GM23248 (cell line): ENCODE results near the gene TEPSIN. TPM values are rescaled to one million over a fixed set of nuclear protein-coding genes. Genes with fewer than 3 reads are reported as not detected.

Experiments used
- DNase-seq: peaks from one replicate; pipeline ENCODE4 v3.0.0-alpha.2; 2015
- H2AFZ ChIP-seq: fragments of 200-600 bp; sonication (generic); 2 replicates; pipeline ENCODE4 v1.6.1; 2016; ENCODE audit warnings: antibody characterized with exemption
- H3F3A ChIP-seq: fragments of 200-600 bp; sonication (generic); 2 replicates; pipeline ENCODE4 v1.6.1; 2016; ENCODE audit warnings: mild to moderate bottlenecking, antibody characterized with exemption, mixed run types; ENCODE audit not compliant: insufficient read depth
- H3K27ac ChIP-seq: fragments of 200-600 bp; sonication (generic); 2 replicates; pipeline ENCODE4 v1.5.1; 2016; ENCODE audit warnings: mild to moderate bottlenecking
- H3K27me3 ChIP-seq: fragments of 200-600 bp; sonication (generic); replicated peaks from 2 replicates; pipeline ENCODE4 v1.6.1; 2016; ENCODE audit warnings: mild to moderate bottlenecking; ENCODE audit not compliant: insufficient read depth
- H3K36me3 ChIP-seq: fragments of 200-600 bp; sonication (generic); 2 replicates; pipeline ENCODE4 v1.6.1; 2016; ENCODE audit warnings: low read depth, mild to moderate bottlenecking
- H3K4me1 ChIP-seq: fragments of 200-600 bp; sonication (generic); 2 replicates; pipeline ENCODE4 v1.6.1; 2016; ENCODE audit warnings: mild to moderate bottlenecking; ENCODE audit not compliant: insufficient read depth
- H3K4me2 ChIP-seq: fragments of 200-600 bp; sonication (generic); one replicate; pipeline ENCODE4 v1.6.1; 2016; ENCODE audit warnings: mild to moderate bottlenecking; ENCODE audit not compliant: unreplicated experiment
- H3K4me3 ChIP-seq: fragments of 200-600 bp; sonication (generic); 2 replicates; pipeline ENCODE4 v1.5.1; 2016; ENCODE audit warnings: mild to moderate bottlenecking
- H3K79me2 ChIP-seq: fragments of 200-600 bp; sonication (generic); 2 replicates; pipeline ENCODE4 v1.6.1; 2016; ENCODE audit warnings: mild to moderate bottlenecking; ENCODE audit not compliant: insufficient read depth
- H3K9ac ChIP-seq: fragments of 200-600 bp; sonication (generic); 2 replicates; pipeline ENCODE4 v1.6.1; 2016; ENCODE audit warnings: mild to moderate bottlenecking
- H3K9me2 ChIP-seq: fragments of 200-600 bp; sonication (generic); 2 replicates; pipeline ENCODE4 v1.6.1; 2016; ENCODE audit warnings: mixed run types, mild to moderate bottlenecking, moderate library complexity; ENCODE audit not compliant: insufficient read depth
- H3K9me3 ChIP-seq: fragments of 200-600 bp; sonication (generic); one replicate; pipeline ENCODE4 v1.6.1; 2017; ENCODE audit warnings: low read depth
- H4K20me1 ChIP-seq: fragments of 200-600 bp; sonication (generic); 2 replicates; pipeline ENCODE4 v1.6.0; 2016; ENCODE audit not compliant: insufficient read depth
- EZH2 ChIP-seq: fragments of 200-600 bp; sonication (generic); IDR thresholded peaks from 2 replicates; pipeline ENCODE4 v1.6.1; 2018; ENCODE audit warnings: antibody characterized with exemption, mild to moderate bottlenecking; ENCODE audit not compliant: insufficient read depth, poor library complexity, severe bottlenecking
- EZH2phosphoT487 ChIP-seq: fragments of 200-600 bp; sonication (generic); IDR thresholded peaks from 2 replicates; pipeline ENCODE4 v1.6.1; 2018; ENCODE audit warnings: antibody characterized with exemption, moderate library complexity, mild to moderate bottlenecking, low read depth; ENCODE audit not compliant: insufficient read depth
- WGBS, 2 experiments: methylation state at CpG; one replicate each; pipeline ENCODE4 v1.1.6; 2015 to 2017; ENCODE audit warnings: low lambda C conversion rate in 2 of 2, low coverage in 1 of 2; ENCODE audit errors: missing lambda C conversion rate in 2 of 2; 5-methylcytosine and 5-hydroxymethylcytosine counted together
- in situ Hi-C: fragments of 300-500 bp; cut with MboI; formaldehyde crosslinking; loops from 2 replicates; pipeline ENCODE4 v1.15.0; 2020
- polyA plus RNA-seq: library from polyadenylated mRNA; unstranded; fragments of >200 nt; fragmentation: Nextera tagmentation; extraction: Ambion mirVana; gene quantifications from 2 replicates; pipeline ENCODE4 v1.2.1, GENCODE V29; 2016
- total RNA-seq: library from RNA; depleted of rRNA; stranded (reverse); fragments of >200 nt; shearing (Covaris generic); gene quantifications from 2 replicates; pipeline ENCODE4 v1.2.3, GENCODE V29; 2014

Gene TEPSIN
- total and polyA plus RNA-seq, 2 experiments from 2014 or later = 2.7 to 16.1 TPM

DNA sequence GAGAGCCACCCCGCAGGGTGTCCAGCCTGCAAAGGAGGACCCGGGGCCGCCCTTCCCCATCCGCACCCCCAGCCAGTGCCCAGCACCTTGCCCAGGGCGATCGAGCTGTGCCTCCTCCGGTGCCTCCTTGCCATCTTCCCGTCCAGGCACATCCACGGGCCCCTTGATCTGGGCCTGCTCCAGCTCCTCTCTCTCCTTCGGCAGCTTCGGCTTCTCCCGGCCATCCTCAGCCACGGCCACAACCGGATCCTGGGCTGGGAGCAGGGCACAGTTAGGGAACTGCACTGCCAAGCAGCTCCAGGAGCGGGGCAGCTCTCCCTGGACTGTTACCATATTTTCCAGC is 14.1 kb upstream of the TEPSIN start:
- Histone ChIP-seq H3K36me3 (no peaks in the 10 kb centered on the region), H3K9me2 (no peaks in the 10 kb centered on the region), H2AFZ (no peak overlapping the region), H4K20me1 (no peaks in the 10 kb centered on the region), H3K79me2 (peaks cover 7% of the 10 kb centered on the region; the same call in 1 of the 2 replicates), H3F3A (no peaks in the 10 kb centered on the region), H3K4me1 (no peaks in the 10 kb centered on the region), H3K27me3 (no peaks in the 10 kb centered on the region), H3K4me2 (no peak overlapping the region), H3K4me3 (no peak overlapping the region), H3K9ac (no peak overlapping the region), H3K27ac (no peak overlapping the region), H3K9me3 (no peaks in the 10 kb centered on the region)
- TF ChIP-seq EZH2phosphoT487 = no peak
- no peak for TF ChIP-seq EZH2
- no peak for DNase-seq
- in situ Hi-C loops = no loop called here
- 68 to 73% methylated on average over 15 of the region's 15 CpGs for WGBS, 2 experiments

DNA sequence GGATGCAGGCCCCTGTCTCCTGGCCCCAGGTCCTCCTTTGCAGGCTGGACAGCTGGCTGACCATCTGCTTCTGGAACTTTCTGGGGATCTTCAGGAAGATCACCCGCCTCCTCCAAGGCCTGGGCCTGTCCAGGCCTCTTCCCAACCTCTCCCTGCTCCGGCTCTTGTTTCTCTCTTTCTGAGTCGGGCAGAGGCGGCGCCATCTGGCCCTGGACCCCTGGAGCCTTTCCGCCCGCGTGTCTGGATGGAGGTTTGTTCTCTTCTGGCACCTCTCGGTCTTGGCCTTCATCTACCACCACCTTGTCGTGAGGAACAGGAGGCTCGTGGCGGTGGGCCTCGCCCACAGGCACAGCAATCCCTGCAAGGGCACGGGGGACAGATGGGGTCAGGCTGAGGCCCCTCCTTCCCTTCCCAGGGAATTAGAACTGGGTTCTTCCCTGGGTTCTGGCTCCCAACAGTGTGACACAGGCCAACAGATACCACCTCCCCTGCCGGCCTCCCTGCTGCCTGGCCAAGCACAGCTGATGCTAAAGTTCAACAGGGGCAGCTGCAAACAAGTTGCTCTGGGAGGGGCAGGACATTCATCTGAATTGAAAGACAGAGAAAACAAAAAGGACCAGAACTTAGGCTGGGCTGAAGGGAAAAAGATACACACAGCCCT is 13.6 kb upstream of the TEPSIN start:
- 83 to 93% methylated on average over 13 to 15 of the region's 15 CpGs for WGBS, 2 experiments
- H2AFZ ChIP-seq = no peak overlapping the region
- no peaks in the 10 kb centered on the region for H3K9me2 ChIP-seq
- H3K27ac ChIP-seq = no peak overlapping the region
- H3K4me3 ChIP-seq = no peak overlapping the region
- peaks cover 7% of the 10 kb centered on the region; the same call in 1 of the 2 replicates for H3K79me2 ChIP-seq
- in situ Hi-C loops = no loop called here
- H4K20me1 ChIP-seq = no peaks in the 10 kb centered on the region
- no peaks in the 10 kb centered on the region for H3K4me1 ChIP-seq
- H3K9me3 ChIP-seq = no peaks in the 10 kb centered on the region
- H3F3A ChIP-seq = no peaks in the 10 kb centered on the region
- TF ChIP-seq EZH2 = no peak
- TF ChIP-seq EZH2phosphoT487 = no peak
- no peak overlapping the region for H3K4me2 ChIP-seq
- no peak overlapping the region for H3K9ac ChIP-seq
- H3K36me3 ChIP-seq = no peaks in the 10 kb centered on the region
- H3K27me3 ChIP-seq = no peaks in the 10 kb centered on the region
- no peak for DNase-seq

DNA sequence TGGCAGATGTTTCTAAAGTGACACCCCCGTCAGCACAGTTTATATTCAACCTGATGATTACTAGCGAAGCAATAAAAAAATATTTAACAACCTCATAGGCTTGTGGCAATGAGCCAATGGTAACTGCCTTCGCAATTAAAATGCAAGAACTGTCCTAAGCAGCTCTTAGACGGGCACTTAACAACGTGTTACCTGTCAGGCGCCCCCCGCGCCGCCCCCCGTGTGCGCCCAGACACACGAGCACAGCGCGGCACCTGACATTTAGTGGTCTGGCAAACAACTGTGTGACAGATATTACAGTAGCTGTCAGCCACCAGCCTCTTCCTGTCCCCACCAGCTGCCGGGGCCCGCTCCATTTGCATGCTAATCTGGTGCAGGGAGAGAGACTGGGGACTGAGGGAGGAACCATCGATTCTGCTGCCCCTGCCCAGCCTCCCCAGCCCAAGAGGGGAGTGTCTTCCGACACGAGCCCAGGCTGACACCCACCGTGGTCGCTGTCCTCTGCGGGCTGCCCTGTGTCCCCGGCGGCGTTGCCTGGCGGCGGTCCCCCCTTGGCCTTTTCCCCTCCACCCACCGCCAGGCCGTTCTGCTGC is 12.9 kb upstream of the TEPSIN start:
- H3K4me3 ChIP-seq = no peak overlapping the region
- TF ChIP-seq EZH2 = no peak
- no peak for TF ChIP-seq EZH2phosphoT487
- H3K4me2 ChIP-seq = no peak overlapping the region
- in situ Hi-C loops = no loop called here
- no peak overlapping the region for H3K27ac ChIP-seq
- H3K4me1 ChIP-seq = no peaks in the 10 kb centered on the region
- no peak for DNase-seq
- H3K9ac ChIP-seq = no peak overlapping the region
- H3K9me3 ChIP-seq = no peaks in the 10 kb centered on the region
- WGBS, 2 experiments = 89% methylated on average over 28 to 29 of the region's 29 CpGs
- H3F3A ChIP-seq = no peaks in the 10 kb centered on the region
- no peaks in the 10 kb centered on the region for H3K9me2 ChIP-seq
- H3K36me3 ChIP-seq = no peaks in the 10 kb centered on the region
- H3K79me2 ChIP-seq = peaks cover 7% of the 10 kb centered on the region; the same call in 1 of the 2 replicates
- H4K20me1 ChIP-seq = no peaks in the 10 kb centered on the region
- no peaks in the 10 kb centered on the region for H3K27me3 ChIP-seq
- H2AFZ ChIP-seq = no peak overlapping the region

DNA sequence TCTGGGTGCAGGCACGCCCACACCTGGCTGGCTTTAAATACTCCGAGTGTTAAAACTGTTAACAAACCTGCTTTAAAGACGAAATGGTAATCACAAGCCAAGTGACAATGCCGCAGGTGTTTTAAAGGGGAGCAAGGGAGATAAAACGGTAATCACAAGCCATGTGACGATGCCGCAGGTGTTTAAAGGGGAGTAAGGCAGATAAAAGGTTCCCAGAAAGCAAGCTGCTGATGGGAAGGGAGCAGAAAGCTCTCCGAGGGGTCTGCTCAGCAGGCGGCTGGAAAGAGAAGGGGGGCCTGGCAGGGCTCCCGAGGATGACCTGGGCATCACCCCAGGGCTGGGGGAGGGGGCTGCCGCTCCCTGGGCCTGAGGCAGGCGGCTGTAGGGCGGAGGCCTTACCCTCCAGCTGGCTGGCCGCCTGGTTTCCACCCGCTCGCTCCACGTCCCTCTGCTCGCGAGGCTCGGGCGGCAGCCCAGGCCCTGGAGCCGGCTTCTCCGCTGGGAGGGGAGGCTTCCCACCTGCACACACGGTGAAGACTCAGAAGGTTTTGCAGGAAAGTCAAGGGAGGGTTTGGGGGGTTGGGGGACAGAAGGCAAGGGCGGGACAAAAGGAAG is 12.3 kb upstream of the TEPSIN start:
- no peak overlapping the region for H3K9ac ChIP-seq
- H3K4me2 ChIP-seq = no peak overlapping the region
- H4K20me1 ChIP-seq = no peaks in the 10 kb centered on the region
- TF ChIP-seq EZH2phosphoT487 (no peak), EZH2 (no peak)
- H3F3A ChIP-seq = no peaks in the 10 kb centered on the region
- H3K79me2 ChIP-seq = peaks cover 7% of the 10 kb centered on the region; the same call in 1 of the 2 replicates
- WGBS, 2 experiments = 75 to 76% methylated on average over 25 of the region's 25 CpGs
- no peaks in the 10 kb centered on the region for H3K27me3 ChIP-seq
- no peak overlapping the region for H3K27ac ChIP-seq
- no peaks in the 10 kb centered on the region for H3K36me3 ChIP-seq
- no peaks in the 10 kb centered on the region for H3K9me2 ChIP-seq
- in situ Hi-C loops = no loop called here
- no peak for DNase-seq
- H3K9me3 ChIP-seq = no peaks in the 10 kb centered on the region
- H3K4me1 ChIP-seq = no peaks in the 10 kb centered on the region
- no peak overlapping the region for H3K4me3 ChIP-seq
- no peak overlapping the region for H2AFZ ChIP-seq
